Measurements from ENCODE around the gene TNNC1.

DNA sequence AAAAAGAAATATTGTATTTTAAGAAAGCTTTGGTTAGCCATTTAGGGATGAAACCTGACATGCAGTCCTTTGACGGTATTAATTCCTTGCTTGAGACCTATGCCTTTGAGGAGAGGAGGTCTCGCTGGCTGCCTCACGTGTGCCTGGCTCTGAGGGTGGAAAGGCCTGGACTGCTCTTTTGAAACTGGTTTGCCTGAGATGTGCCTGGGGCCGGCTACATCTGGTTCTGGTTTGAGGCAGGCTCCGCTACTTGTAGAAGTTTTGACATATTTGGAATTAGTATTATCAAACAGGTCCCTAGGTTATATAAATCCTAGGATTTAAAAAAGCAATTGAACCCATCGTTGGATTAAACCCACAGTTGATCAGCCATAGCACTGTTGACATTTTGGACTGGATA is 8.0 kb upstream of the TNNC1 start:
- no peak for TF ChIP-seq EZH2 (IDR thresholded peaks at IDR 0.05; ENCODE audit: low read length, missing control alignments)
- no peak for TF ChIP-seq CTCF (conservative IDR thresholded peaks at IDR 0.05 in 1 of 2, IDR thresholded peaks at IDR 0.05 in 1 of 2; ENCODE audit: low read depth in 1 of 2, low read length in 2 of 2)
